Measurements from ENCODE around the gene ZNF879.
A peak's percentile ranks its signal among the peaks of the same experiment; 100 is the strongest.

Gene ZNF879

GRCh38 chr5:179023528-179024189 is at the start of gene ZNF879:
Gene ZNF879 (plus strand): TSS chr5:179023804. CDS start chr5:179025005, 1,201 bp downstream.
- peak; percentile 84 to 88 for DNase-seq (ENCODE audit: low read depth in 2 of 2)

- no peak for DNase-seq (ENCODE audit: low read depth in 2 of 2)
Measured at GRCh38 chr5:178981381-178981780, 42.2 kb upstream of the ZNF879 start.

- no peak for DNase-seq (ENCODE audit: low read depth in 2 of 2)
Measured at GRCh38 chr5:178982941-178983340, 40.7 kb upstream of the ZNF879 start.

- DNase-seq (ENCODE audit: low read depth in 2 of 2): no peak
Measured at GRCh38 chr5:178983728-178984127, 39.9 kb upstream of the ZNF879 start.

- no peak for DNase-seq (ENCODE audit: low read depth in 2 of 2)
Measured at GRCh38 chr5:178984145-178985072, 39.2 kb upstream of the ZNF879 start.

GRCh38 chr5:178986326-178986960 is 37.2 kb upstream of the ZNF879 start:
- DNase-seq (ENCODE audit: low read depth in 2 of 2): no peak

GRCh38 chr5:178988436-178989220 is 35.0 kb upstream of the ZNF879 start:
- no peak for DNase-seq (ENCODE audit: low read depth in 2 of 2)

- no peak for DNase-seq (ENCODE audit: low read depth in 2 of 2)
Measured at GRCh38 chr5:178989311-178989710, 34.3 kb upstream of the ZNF879 start.

GRCh38 chr5:178990491-178990890 is 33.1 kb upstream of the ZNF879 start:
- DNase-seq (ENCODE audit: low read depth in 2 of 2): no peak

GRCh38 chr5:178991190-178992145 is 32.1 kb upstream of the ZNF879 start:
- DNase-seq (ENCODE audit: low read depth in 2 of 2): no peak

- no peak for DNase-seq (ENCODE audit: low read depth in 2 of 2)
Measured at GRCh38 chr5:178992291-178992895, 31.2 kb upstream of the ZNF879 start.

- DNase-seq (ENCODE audit: low read depth in 2 of 2): no peak
Measured at GRCh38 chr5:178993236-178993765, 30.3 kb upstream of the ZNF879 start.

- DNase-seq (ENCODE audit: low read depth in 2 of 2): no peak
Measured at GRCh38 chr5:178993955-178994579, 29.5 kb upstream of the ZNF879 start.

- DNase-seq (ENCODE audit: low read depth in 2 of 2): no peak
Measured at GRCh38 chr5:178994580-178995340, 28.8 kb upstream of the ZNF879 start, which contains the start of gene GRM6. Gene GRM6 (minus strand): TSS chr5:178995320. CDS start chr5:178994944, 376 bp downstream.

- DNase-seq (ENCODE audit: low read depth in 2 of 2): no peak
Measured at GRCh38 chr5:178995341-178995690, 28.3 kb upstream of the ZNF879 start.

- no peak for DNase-seq (ENCODE audit: low read depth in 2 of 2)
Measured at GRCh38 chr5:178996156-178996555, 27.4 kb upstream of the ZNF879 start.

- DNase-seq (ENCODE audit: low read depth in 2 of 2): no peak
Measured at GRCh38 chr5:178997191-178997590, 26.4 kb upstream of the ZNF879 start.

GRCh38 chr5:178998441-178998840 is 25.2 kb upstream of the ZNF879 start:
- no peak for DNase-seq (ENCODE audit: low read depth in 2 of 2)

GRCh38 chr5:179006564-179006963 is 17.0 kb upstream of the ZNF879 start:
- DNase-seq (ENCODE audit: low read depth in 2 of 2): no peak

Data from stimulated activated CD4-positive, alpha-beta T cell treated with anti-CD3 and anti-CD28 coated beads, Interleukin-4, amount 100 ng/mL, for 48 hours (primary cell).